ENCODE results near the gene FAM240A. TPM values are rescaled to one million over a fixed set of nuclear protein-coding genes. Genes with fewer than 3 reads are reported as not detected.

FAM240A gene
- total RNA-seq = not detected

- Mint-ChIP-seq H3K27me3 (ENCODE audit: low read depth) (peaks cover 9% of the 10 kb centered on the region), H3K36me3 (ENCODE audit: insufficient read depth in 2 of 2) (no peaks in the 10 kb centered on the region), H3K9me3 (no peaks in the 10 kb centered on the region), H3K4me3 (no peak within 1 kb of the TSS), H3K27ac (no peak within 1 kb of the TSS), H3K4me1 (ENCODE audit: low read depth) (no peaks in the 10 kb centered on the region)
- ATAC-seq (replicated peaks in 1 of 2) = no peak
- DNase-seq = no peak
Measured at GRCh38 chr3:46612324-46612723, at the start of gene FAM240A. TSS of gene FAM240A (plus strand) at chr3:46612525. CDS start at chr3:46612684, 159 bp downstream.

GRCh38 chr3:46564190-46565021 is 47.9 kb upstream of the FAM240A start:
- peak overlapping the region in 1 of 2 donors; percentile 77 for H3K4me3 Mint-ChIP-seq
- DNase-seq (no peak), ATAC-seq (replicated peaks in 1 of 2) (no peak)
- peaks cover 10% of the 10 kb centered on the region for H3K4me1 Mint-ChIP-seq (ENCODE audit: low read depth)
- H3K27me3 Mint-ChIP-seq (ENCODE audit: low read depth) = peaks cover 48% of the 10 kb centered on the region
- H3K36me3 Mint-ChIP-seq (ENCODE audit: insufficient read depth in 2 of 2) = no peaks in the 10 kb centered on the region
- H3K9me3 Mint-ChIP-seq = peaks cover 0 to 2% of the 10 kb centered on the region in 2 donors
- H3K27ac Mint-ChIP-seq = no peak overlapping the region

- no peak overlapping the region for H3K27ac Mint-ChIP-seq
- H3K36me3 Mint-ChIP-seq (ENCODE audit: insufficient read depth in 2 of 2) = no peaks in the 10 kb centered on the region
- ATAC-seq (replicated peaks in 1 of 2) = no peak
- DNase-seq = no peak
- peaks cover 48% of the 10 kb centered on the region for H3K27me3 Mint-ChIP-seq (ENCODE audit: low read depth)
- peaks cover 10% of the 10 kb centered on the region for H3K4me1 Mint-ChIP-seq (ENCODE audit: low read depth)
- H3K4me3 Mint-ChIP-seq = peak overlapping the region; percentile 74 to 77
- peaks cover 0 to 2% of the 10 kb centered on the region in 2 donors for H3K9me3 Mint-ChIP-seq
Measured at GRCh38 chr3:46565077-46565476, 47.2 kb upstream of the FAM240A start.

DNA sequence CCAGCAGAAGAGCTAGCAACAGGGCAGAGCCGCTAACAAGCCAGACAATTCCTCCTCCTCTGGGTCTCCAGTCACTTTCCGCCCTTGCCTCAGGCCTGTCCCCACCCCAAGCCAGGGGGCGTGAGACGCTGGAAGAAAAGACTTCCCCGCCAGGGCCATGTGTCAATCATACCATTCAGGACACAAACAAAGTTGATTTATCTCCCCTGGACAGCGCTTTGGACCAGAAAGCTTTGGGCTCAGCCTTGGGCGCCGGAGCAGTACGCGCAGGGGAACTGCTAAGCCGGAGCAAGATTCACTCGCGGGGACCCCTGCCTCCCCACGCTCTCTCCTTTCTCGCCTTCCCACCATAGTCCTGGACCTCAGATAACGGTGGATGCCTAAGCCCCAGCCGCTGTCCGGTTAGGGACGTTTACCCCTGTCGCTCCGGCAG is 46.7 kb upstream of the FAM240A start:
- Mint-ChIP-seq H3K4me3 (peak overlapping the region; percentile 74 to 77), H3K9me3 (peaks cover 0 to 2% of the 10 kb centered on the region in 2 donors), H3K27me3 (ENCODE audit: low read depth) (peaks cover 48% of the 10 kb centered on the region), H3K4me1 (ENCODE audit: low read depth) (peaks cover 10% of the 10 kb centered on the region), H3K36me3 (ENCODE audit: insufficient read depth in 2 of 2) (no peaks in the 10 kb centered on the region), H3K27ac (no peak overlapping the region)
- DNase-seq (no peak), ATAC-seq (replicated peaks in 1 of 2) (peak in 1 of 2 donors; percentile 21)

DNA sequence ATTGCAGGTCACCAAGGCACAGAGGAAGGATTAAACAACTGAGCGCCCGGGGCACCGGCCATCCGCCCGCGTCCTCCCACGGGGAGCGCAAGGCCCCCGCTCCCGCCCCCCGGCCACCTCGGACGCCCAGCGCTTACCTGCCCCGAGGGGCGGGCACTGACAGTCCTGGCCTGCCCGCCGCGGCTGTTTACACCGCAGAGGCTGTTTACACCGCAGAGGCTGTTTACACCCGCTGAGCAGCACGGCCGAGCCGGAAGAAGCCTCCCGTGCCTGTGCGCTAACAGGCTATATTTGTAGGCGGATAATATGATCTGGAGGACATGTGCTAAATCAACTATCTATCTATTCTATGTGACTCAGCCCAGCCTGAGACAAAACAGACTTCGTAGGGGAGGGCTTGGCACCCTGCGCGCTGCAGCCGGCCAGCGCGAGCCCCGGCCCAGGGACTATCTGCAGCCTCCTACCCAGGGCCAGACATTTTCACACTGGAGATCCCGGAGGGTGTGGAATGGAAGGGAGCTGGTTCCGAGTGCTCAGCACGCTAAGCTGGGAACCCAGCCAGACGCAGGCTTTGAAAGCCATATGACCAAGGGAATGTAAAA is 46.2 kb upstream of the FAM240A start, which contains the start of gene LRRC2:
LRRC2 (minus strand) TSS at position 263 of the 602 bp plus-strand sequence. CDS start 14,711 bp downstream, outside the sequence.
- ATAC-seq (replicated peaks in 1 of 2) (peak; percentile 69 to 70), DNase-seq (peak; percentile 18 to 19)
- Mint-ChIP-seq H3K9me3 (peaks cover 0 to 2% of the 10 kb centered on the region in 2 donors), H3K36me3 (ENCODE audit: insufficient read depth in 2 of 2) (no peaks in the 10 kb centered on the region), H3K4me3 (peak within 1 kb of the TSS; percentile 74 to 77), H3K27ac (no peak within 1 kb of the TSS), H3K4me1 (ENCODE audit: low read depth) (peaks cover 10% of the 10 kb centered on the region), H3K27me3 (ENCODE audit: low read depth) (peaks cover 48% of the 10 kb centered on the region)

DNA sequence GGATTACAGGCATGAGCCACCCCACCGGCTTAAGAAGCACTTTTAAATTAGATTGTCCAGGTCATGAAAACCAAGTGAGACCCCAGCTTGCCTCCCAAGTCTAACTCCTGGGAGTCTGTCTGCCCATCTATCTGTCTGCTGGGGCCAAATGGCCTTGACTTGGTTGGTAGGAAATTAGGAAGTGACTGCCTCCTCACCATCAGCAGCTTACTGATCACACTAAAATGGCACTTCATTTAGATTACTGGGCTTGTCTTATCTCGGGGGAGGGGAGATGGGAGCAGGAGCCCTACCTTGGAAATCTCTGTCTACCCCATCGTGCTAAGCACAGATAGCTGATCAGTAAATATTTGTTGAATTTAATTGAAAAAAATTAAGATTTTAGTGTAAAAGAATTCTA is 40.6 kb upstream of the FAM240A start:
- no peaks in the 10 kb centered on the region for H3K9me3 Mint-ChIP-seq
- H3K4me3 Mint-ChIP-seq = no peak overlapping the region
- DNase-seq (no peak), ATAC-seq (replicated peaks in 1 of 2) (no peak)
- H3K27ac Mint-ChIP-seq = no peak overlapping the region
- H3K4me1 Mint-ChIP-seq (ENCODE audit: low read depth) = no peaks in the 10 kb centered on the region
- H3K27me3 Mint-ChIP-seq (ENCODE audit: low read depth) = peaks cover 12% of the 10 kb centered on the region
- no peaks in the 10 kb centered on the region for H3K36me3 Mint-ChIP-seq (ENCODE audit: insufficient read depth in 2 of 2)

DNA sequence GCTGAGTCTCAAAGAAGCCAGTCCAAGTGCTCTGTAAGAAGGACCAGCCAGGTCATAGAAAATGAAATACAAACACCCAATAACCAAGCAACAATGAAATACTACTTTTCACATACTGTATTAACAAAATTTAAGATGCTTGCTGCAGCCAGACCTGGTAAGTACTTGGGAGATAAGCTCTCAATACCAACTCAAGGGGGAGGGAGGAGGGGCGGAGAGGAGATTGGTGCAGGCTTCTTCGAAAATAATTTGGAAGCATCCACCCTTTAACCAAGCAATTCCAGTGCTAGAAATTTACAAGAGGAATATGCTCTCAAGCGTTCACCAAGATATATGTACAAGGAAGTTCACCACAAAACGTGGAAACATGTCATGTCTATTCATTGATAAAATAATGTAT is 38.6 kb upstream of the FAM240A start:
- Mint-ChIP-seq H3K4me3 (no peak overlapping the region), H3K27me3 (ENCODE audit: low read depth) (no peaks in the 10 kb centered on the region), H3K27ac (no peak overlapping the region), H3K4me1 (ENCODE audit: low read depth) (no peaks in the 10 kb centered on the region), H3K36me3 (ENCODE audit: insufficient read depth in 2 of 2) (no peaks in the 10 kb centered on the region), H3K9me3 (no peaks in the 10 kb centered on the region)
- ATAC-seq (replicated peaks in 1 of 2) (no peak), DNase-seq (no peak)

DNA sequence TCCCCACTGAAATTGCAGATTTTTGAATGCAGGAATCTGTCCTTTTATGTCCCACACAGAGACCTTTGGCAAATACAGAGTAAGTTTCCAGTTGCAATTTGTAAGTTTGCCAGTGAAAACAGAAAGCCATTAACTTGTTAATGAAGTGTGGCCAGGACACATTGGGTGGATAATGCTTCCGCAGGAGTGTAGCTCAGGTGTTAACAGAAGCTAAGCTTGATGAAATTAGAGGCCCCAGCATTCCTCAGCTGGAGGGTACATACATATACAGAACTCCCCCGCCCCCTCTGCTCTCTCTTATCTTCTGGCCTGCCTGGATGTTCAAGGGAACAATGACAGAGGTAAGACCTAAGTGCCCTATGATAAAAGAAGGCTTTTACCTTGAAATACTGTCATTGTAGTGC is 38.1 kb upstream of the FAM240A start:
- DNase-seq (no peak), ATAC-seq (replicated peaks in 1 of 2) (no peak)
- Mint-ChIP-seq H3K9me3 (no peaks in the 10 kb centered on the region), H3K27me3 (ENCODE audit: low read depth) (no peaks in the 10 kb centered on the region), H3K4me1 (ENCODE audit: low read depth) (peaks cover 4% of the 10 kb centered on the region), H3K4me3 (no peak overlapping the region), H3K27ac (no peak overlapping the region), H3K36me3 (ENCODE audit: insufficient read depth in 2 of 2) (no peaks in the 10 kb centered on the region)

DNA sequence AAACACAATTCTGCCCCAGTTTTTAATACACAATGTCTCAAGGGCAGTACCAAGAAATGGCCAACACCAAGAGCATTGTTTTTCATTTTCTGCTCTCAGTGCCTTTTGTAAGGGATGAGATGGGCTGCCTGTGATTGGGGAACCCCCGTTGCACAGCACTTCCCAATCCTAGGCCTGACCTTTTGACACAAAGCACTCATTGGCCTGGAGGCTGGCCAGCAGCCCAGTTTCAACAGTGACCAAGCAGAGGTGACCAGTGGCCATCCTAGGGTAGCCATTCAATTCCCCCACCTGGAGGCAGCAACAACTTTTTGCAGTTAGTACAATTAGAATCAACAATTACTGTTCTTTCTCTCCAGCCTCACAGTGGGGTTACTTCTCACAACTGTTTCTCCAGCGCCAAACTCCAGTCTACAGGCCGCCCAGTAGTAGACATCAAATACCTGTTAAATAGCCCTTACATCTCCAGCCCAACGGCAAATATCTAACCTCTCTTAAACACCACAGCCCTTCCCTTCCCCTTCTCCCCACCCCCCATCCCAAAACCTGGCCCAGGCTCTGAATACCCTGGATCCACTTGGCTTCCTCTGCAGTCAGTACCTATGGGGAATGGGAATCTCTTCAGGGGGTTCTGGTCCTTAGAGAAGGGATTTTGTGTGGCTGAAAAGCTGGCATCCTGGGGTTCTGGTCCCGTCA is 37.3 kb upstream of the FAM240A start:
- DNase-seq = no peak
- Mint-ChIP-seq H3K4me3 (no peak overlapping the region), H3K9me3 (no peaks in the 10 kb centered on the region), H3K27ac (no peak overlapping the region), H3K27me3 (ENCODE audit: low read depth) (no peaks in the 10 kb centered on the region), H3K4me1 (ENCODE audit: low read depth) (peaks cover 4% of the 10 kb centered on the region), H3K36me3 (ENCODE audit: insufficient read depth in 2 of 2) (no peaks in the 10 kb centered on the region)
- no peak for ATAC-seq (replicated peaks in 1 of 2)

DNA sequence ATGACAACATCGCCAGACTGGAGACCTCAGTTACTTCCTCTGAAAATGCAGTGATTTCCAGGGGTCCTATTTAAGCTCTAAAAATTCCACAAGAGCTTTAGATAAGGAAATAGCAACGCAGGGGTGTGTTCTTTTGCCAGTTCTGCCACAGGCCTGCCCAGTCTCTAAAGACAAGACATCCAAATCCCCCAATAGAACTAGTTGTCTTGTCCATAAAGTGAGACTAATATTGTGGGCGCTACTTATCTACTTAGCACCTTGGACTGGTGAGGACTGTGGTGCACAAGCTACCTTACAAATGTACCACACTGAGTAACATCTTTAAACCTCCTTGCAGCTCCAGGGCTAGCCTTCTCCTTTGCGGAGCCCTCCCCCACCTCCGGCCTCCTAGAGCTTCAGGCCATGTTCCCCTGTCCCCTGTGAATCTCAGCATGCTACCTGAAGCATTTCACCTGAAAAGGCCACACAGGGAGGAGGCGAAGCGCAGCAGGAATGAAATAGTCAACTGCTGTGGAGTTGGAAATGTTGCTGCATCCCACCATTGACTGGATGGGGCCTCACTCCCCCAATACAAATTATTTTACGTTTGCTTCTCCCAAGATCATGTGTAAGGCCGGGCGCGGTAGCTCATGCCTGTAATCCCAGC is 36.6 kb upstream of the FAM240A start:
- peaks cover 4% of the 10 kb centered on the region for H3K4me1 Mint-ChIP-seq (ENCODE audit: low read depth)
- ATAC-seq (replicated peaks in 1 of 2) = no peak
- no peaks in the 10 kb centered on the region for H3K9me3 Mint-ChIP-seq
- no peak overlapping the region for H3K4me3 Mint-ChIP-seq
- H3K36me3 Mint-ChIP-seq (ENCODE audit: insufficient read depth in 2 of 2) = no peaks in the 10 kb centered on the region
- no peaks in the 10 kb centered on the region for H3K27me3 Mint-ChIP-seq (ENCODE audit: low read depth)
- no peak for DNase-seq
- no peak overlapping the region for H3K27ac Mint-ChIP-seq

DNA sequence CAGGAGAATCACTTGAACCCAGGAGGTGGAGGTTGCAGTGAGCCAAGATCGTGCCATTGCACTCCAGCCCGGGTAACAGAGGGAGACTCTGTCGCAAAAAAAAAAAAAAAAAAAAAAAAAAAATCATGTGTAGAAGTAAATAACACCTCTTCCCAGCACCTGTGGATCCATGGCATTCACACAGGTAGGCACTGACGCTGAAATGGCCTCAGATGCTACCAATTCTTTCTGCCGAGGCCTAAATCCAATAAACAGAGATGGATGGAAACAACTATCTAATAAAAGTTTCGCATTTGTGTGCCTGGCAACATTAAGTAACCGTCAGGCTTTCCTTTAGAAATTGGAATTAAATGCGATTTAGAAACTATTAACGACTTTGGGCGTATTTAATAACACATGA is 35.9 kb upstream of the FAM240A start:
- Mint-ChIP-seq H3K27ac (no peak overlapping the region), H3K4me1 (ENCODE audit: low read depth) (peaks cover 4% of the 10 kb centered on the region), H3K9me3 (no peaks in the 10 kb centered on the region), H3K4me3 (no peak overlapping the region), H3K36me3 (ENCODE audit: insufficient read depth in 2 of 2) (no peaks in the 10 kb centered on the region), H3K27me3 (ENCODE audit: low read depth) (no peaks in the 10 kb centered on the region)
- no peak for DNase-seq
- ATAC-seq (replicated peaks in 1 of 2) = no peak

- Mint-ChIP-seq H3K9me3 (no peaks in the 10 kb centered on the region), H3K27ac (no peak overlapping the region), H3K36me3 (ENCODE audit: insufficient read depth in 2 of 2) (no peaks in the 10 kb centered on the region), H3K4me1 (ENCODE audit: low read depth) (peaks cover 4% of the 10 kb centered on the region), H3K4me3 (no peak overlapping the region), H3K27me3 (ENCODE audit: low read depth) (peaks cover 4% of the 10 kb centered on the region)
- no peak for DNase-seq
- ATAC-seq (replicated peaks in 1 of 2) = no peak
Measured at GRCh38 chr3:46576879-46577278, 35.4 kb upstream of the FAM240A start.

All from activated T-cell treated with anti-CD3 and anti-CD28 coated beads, Interleukin-2, amount 50 U/mL, for 72 hours (primary cell).